Endometrial microvascular endothelial cells (primary cell): ENCODE data around the gene ICA1. TPM values are rescaled to one million over a fixed set of nuclear protein-coding genes. Genes with fewer than 3 reads are reported as not detected.

Source experiments
- in situ Hi-C: cut with HindIII; loops from 2 replicates; pipeline ENCODE4 v1.10.0; 2017; ENCODE audit warnings: low sequenced_read_pairs, low pct_unique_long_range_greater_than_20kb; ENCODE audit errors: inconsistent ontology term
- total RNA-seq: library from RNA; depleted of rRNA; stranded (reverse); fragments of >200 nt; gene quantifications from one replicate; pipeline ENCODE4 v1.2.3, GENCODE V29; 2015; ENCODE audit errors: inconsistent ontology term

The ICA1 gene
- total RNA-seq, 1 donor from 2014 or later, result 18.0 TPM

DNA sequence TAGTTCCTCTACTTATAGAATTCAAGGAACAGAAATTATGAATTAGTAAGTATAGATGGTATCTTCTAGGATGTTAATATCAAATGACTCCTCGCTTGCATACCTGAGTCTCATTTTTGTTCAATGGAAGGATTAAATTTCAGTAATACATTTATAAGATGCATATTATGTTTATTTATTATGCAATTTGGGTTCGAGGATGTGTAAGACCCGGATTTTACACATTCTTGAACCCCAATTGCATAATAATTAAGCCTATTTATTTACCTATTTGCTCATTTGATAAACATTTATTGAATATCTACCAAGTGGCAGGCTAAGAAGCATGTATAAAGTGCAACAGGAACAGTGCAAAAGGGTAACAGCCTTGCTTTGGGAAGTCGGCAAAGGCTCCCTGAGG is 52.6 kb downstream of the ICA1 start:
- in situ Hi-C loops, result no loop called here

DNA sequence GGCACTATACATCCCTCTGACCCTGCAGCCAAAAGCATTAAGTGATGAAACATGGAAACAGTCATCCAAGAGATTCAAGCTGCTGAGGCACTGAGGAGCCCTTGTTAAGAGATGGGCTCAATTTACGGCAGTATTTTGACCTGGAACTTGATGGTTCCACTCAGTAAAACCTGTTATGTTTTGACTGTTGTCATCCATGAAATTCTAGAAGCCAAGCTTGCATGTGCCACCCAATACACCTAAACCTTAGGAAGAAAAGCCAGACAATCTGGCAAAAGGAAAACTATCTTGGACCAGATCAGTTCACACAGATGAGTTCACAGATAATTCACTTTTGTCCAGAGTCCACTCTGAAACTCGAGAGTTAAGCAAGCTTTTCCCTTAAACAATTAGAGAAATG is 53.2 kb downstream of the ICA1 start:
- in situ Hi-C loops, result no loop called here

DNA sequence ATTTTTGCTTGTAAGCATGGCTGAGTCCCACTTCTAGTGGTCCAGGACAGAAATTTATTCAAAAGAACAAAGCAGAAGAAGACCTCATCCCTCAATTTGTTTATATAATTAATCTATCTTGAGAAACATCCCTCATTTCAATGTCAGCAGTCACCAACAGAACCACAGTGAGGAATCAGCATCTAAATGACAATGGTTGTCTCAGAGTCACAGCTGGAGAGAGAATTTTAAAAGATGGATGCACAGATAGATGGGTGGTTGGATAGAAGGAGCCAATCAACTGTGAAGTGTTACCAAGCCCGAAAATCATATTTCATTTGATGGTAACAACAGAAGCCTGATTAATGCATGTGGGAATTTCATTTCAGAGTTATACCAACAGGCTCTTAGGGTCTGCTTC is 55.0 kb downstream of the ICA1 start:
- in situ Hi-C loops, result no loop called here

DNA sequence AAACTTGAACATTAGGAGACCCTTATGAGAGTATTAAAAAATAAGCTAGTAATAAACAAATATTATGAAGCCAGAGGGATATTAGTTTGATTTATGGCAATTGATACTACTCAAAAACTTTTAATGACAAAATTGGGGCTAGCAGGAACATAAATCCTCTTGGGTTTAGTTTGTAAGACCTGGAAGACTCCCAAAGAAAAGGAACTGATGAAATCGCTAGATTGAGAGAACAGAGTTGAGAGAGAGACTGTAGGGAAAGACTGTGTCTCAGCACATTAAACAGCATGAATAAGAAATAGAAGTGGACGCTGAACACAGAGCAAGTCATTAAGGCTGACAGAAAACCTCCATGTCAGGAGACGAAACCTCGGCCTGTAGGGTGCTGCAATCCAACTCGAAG is 56.4 kb downstream of the ICA1 start:
- in situ Hi-C loops, result no loop called here

DNA sequence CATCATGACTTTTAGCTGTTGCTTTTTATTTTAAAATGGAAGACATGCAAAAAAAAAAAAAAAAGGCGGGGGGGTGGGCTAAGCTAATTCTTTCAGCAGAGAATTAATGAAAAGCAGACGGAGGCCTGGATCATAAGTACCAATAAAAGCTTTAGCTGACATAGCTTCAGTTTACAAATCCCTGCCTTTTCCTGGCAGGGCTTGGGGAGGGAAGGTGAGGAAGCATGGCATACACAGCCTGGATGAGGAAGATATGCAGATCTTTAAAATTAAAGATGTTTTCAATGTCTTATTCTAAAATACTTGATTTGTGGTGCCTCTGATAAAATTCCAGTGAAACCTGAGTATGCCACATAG is 57.0 kb downstream of the ICA1 start:
- in situ Hi-C loops, result no loop called here

DNA sequence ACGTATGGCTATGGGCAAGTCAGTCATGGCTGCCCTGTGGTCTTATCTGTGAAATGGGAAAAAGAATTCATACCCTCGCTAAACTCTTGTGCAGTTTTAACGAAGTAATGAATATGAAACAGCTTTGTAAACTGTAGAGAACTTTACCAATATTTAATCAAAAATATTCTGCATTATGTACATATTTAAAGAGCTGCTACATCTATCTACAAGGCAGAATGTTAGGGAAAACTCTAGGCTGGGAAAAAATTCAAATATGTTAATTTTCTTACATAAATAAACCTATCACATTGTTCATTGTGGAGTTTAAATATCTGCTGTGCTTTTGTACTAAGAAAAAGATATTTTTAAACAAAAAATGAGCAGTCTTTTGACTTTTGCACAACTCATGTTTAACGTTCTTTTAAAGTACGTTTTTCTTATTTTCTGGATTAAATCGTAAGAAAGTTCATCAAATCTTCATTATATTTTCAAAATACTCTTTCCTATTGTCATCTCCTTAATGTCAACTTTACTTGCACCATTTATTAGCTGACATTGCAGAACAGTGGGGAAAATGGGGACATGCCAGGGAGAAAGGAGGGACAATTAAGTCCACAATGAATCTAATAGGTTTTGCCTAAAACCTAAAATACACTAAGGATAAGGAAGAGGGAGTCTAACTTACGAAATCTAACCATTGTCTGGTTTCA is 57.5 kb downstream of the ICA1 start:
- in situ Hi-C loops, result no loop called here

DNA sequence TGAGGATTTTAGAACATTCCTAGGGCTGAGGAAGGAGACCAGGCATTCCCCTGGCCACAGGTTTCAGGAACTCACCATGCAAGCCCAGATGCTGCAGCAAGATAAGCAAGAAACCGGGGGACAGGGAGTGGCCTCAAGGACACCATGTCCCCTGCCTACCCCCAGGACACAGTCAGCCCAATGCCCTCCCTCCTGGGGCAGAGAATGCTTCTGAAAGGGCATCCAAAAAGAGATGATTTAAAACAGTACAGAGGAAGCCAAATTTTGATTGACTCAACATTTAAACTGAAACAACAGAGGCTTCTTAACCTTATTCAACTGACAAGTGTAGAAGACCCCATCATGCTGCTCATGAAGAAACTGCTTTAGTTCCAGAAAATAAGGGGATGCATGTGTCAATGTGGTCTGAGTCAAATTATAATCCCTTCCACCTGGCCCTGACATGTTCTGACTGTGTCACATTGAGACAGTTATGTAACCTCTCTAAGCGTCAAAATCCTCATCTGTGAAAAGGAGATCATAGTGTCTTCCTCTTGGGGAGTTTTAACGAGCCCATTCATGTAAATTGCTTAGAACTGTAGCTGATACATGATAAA is 60.0 kb downstream of the ICA1 start:
- in situ Hi-C loops, result no loop called here

DNA sequence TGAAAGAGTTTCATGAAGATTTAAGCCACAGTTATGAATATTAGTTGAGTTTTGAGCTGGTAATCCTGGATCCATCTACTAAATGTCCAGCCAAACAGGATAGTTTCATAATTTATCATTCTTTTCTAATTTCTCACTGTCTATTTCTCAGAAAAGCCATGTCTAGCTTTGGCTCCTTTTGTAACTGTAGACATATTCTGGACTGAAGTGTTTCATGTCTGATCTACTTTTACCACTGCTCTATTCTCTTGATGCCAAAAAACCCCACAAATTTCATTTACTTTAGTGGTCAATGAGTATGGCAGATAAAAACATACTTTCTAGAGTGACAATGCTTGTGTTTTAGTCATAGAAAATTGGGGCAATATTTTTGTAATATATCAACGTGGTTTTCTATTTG is 61.2 kb downstream of the ICA1 start:
- in situ Hi-C loops, result no loop called here

DNA sequence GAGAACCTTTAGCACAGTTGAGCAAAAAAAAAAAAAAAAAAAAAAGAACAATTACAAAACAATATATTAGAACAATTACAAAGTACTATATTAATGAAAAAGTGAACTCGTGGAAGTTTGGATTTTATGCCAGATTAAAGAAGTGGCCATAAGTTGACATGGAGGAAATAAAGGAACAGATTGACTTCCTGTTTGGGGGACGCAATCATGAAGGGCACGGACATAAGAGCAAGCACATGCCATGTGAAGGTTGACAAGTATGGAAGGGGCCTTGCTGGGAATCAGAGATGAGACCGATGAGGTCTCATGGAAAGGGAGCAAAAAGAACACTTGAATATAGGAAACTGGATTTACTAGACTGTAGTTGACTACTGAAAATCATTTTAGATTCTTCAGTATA is 61.7 kb downstream of the ICA1 start:
- in situ Hi-C loops, result no loop called here

DNA sequence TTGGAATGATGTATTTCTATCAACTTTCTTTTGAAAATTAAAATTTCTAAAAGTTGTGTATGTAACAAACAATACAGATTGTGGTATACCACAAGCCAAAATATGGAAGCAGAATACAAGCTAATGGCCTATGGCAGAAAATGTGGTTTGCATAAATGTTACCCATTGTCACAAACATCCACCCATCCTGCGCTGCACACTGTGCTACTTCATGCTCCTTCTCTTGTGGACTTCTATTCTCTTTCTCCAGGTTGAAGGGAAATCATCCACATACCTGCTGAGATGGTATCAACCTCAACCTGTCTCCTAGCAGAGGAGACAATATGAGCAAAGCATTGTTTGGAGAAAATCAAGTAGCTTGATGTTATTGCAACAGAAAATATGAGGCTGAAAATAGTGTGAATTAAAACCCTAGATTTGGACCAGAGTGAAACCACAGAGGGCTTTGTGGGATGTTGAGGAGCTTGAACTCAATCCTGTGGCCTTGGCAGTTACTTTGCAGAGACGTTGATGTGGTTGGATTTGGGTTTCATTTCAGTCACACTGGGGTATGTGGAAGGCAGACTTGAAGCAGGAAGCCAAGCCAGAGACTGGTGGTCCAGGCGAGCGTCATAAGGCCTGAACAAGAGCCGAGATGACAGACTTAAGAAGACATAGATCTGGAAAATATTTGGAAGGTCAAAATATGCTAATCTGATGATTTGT is 63.8 kb downstream of the ICA1 start:
- in situ Hi-C loops, result no loop called here

DNA sequence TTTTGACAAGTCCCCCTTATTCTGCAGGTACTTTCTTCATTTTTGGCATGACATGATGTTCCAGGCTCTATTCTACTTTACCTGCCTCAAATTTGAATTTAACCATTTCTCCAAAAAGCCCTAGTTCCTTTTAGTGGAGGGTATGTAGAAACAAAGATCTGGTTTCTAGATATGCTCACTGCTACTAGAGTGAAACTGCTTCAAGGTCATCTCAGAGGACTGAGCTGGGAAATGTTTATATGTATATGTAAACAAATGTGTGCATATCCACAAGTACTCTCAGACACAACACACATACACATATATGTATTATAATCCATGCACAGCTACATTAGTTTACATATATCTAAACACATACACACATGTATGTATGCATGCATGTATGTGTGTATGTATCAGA is 69.1 kb downstream of the ICA1 start:
- in situ Hi-C loops, result no loop called here

DNA sequence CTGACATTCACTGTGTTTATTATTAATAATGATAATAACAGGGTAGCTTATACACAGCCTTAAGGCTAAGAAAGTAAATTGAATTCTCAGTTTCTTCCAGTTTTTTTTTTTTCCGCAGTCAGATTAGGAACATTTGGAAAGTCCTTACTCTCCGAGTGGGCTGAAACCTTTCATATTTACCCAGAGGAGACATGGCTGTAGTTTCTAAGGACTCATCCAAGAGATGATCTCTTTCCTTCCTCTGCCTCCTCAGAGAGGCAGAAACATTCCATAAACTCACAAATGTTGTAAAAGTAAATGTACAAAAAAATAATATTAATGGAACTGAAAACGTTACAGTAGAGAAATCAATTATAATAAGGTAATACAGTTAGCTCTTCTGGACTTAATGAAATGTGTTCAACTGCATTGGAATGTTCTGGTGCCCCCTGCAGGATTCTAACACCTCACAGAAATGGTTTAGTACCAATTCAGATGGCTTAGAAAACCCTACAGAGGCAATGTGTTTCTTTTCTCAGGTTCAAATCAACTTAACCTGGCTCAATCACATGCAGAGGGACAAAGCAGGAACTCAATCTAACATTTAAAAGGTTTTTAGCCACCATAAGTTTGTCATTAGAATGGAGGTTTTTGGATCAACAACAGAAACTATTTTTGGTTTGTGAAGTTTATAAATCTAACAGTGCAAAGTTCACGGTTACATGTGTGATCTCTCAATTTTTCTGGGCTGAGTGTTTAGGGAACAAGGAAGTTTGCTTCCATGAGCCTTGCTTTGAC is 71.7 kb downstream of the ICA1 start:
- in situ Hi-C loops, result no loop called here

DNA sequence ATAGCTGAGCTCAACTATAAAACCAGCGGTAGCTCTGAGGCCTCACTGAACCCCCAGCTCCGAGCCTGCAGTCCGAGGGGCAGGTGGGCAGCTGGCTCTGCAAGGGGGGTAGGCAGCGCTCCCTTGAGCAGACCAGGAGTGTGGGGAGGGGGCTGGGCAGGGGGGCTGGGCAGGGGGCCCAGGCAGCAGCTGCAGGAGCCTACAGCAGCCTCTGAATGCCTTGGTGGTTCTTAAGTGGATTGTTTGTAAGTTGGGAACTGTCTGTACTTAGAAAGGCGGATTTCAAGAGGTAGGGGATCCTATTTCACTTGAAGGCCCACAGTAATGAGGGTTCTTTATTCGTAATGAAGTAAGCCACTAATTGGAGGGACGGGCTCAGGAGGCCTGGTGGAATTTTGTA is 72.3 kb downstream of the ICA1 start:
- in situ Hi-C loops, result no loop called here

DNA sequence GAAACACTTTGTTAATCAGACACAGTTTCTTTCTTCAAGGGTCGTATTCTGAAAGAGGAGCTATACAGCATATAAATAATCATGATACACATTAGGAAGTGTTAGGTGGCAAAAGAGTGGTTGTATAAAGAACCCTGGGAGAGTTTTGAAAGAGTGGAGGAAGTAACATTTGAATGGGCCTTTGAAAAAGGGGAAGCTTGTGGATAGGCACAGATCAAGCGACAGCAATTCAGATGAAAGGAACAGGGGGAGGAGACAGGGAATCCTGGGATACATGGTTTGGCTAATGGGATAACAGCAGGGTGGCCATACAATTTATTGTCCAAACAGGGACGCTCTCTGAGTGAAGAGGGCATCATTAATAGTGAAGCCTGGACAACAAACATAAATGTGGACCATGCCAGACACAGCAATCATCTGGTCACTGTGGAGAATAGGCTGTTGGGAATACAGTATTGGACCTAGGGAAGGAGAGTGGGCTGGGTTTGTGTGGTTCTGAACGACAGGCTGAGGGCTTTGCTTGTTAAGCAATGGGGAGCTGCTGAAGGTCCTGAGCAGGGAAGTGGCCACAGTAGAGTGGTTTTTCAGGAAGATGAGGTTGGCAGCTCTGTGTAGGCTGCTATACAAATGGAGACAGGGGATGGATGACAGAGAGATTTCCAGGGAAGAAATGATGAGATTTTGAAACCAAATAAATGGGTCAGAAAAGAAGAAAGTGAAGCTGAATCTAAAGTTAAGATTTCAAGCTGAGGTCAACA is 75.9 kb downstream of the ICA1 start:
- in situ Hi-C loops, result no loop called here

DNA sequence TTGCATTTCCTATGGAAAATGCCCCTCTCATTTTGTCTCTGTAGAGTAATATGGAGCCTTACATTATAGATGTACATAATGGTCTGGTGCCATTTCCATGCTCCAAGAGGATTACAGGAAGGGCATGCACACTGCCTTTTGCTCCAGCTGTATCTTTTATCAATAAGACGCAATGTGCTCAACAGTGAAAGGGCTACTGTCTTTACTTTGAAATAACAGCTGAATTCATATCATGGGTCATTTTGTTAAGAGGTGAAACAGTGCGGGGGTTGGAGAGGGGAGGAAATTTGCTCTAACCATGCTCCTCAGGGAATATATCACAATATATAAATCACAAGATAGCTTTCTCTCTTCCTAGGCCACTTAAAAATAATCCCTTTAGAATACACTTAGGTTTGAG is 77.7 kb downstream of the ICA1 start:
- in situ Hi-C loops, result no loop called here

DNA sequence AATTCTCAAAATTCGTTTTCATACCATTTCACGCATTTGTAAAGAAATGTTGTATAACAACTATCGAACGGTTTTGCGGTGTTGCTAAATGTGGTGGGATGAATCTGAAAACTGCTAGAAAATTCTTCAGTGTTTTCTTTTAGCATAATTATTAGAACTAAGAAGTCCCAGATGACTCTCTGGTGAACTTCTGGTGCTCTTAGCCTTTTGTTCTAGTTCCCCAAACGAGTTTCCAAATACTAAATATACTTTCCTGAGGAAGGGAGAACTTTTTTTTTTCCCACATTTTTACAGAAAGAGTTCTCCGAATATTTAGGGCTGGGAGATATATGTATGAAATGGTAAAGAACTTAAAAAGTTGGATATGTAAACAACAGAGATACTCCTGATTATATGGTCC is 82.5 kb downstream of the ICA1 start:
- in situ Hi-C loops, result no loop called here

DNA sequence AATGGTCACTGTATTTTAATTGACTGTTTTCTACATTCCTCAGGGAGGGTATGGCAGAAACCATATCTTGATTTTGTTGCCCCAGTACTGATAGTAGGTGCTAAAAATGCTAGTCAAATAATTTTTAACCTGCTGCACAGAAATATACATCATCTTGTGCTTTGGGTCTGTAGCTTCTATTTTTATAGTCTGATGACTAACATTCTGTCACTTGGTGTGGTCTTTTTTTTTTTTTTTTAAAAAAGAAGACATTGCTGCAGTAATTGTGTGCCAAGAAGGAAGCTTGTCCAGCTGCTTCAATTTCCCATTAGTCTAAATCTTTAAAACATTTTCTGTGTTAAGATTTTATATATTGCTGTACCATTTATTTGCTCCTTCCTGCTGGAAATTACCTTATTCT is 83.6 kb downstream of the ICA1 start:
- in situ Hi-C loops, result no loop called here

DNA sequence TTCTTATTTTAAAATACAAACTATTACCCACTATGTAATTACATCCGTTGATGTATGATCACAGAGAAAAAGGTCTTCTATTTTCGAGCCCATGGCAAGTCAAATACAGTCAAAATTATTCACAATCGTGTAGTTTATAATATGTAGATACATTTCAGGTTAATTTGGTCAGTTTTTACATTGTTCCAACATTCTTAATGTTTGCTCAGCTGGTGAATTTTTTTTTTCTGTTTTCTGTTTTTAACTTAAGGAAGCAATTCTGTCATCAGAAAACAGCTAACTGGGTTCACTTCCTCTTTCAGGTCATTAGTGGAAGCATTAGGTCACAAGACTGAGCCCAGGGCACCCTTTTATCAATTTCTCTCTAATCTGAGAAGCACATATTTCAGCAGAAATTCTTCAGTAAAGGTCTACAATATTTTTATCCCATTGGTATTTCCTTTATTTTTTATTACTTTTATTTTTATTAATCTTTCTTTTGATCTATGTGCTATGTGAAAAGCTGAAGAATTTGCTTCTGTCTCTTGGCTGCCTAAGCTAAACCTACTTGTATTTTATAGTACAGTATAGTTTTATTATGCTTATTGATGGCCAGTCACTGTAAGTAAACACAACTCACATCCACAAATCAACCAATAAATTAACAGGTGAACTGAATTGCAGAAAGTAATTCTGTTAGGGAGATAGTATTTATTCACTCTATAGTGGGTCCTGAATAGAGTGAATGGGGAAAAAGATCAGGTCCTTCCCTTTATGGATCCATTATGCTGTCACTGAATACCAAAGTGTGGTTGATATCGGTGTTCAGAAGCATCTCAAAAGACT is 84.6 kb downstream of the ICA1 start:
- in situ Hi-C loops, result no loop called here
